ENCODE data around the gene BNC2. TPM values are rescaled to one million over a fixed set of nuclear protein-coding genes. Genes with fewer than 3 reads are reported as not detected.

Gene BNC2
- total and polyA plus RNA-seq, 2 of the 4 experiments (the other 2 are of a cell fraction), result 15.5 to 45.2 TPM

DNA sequence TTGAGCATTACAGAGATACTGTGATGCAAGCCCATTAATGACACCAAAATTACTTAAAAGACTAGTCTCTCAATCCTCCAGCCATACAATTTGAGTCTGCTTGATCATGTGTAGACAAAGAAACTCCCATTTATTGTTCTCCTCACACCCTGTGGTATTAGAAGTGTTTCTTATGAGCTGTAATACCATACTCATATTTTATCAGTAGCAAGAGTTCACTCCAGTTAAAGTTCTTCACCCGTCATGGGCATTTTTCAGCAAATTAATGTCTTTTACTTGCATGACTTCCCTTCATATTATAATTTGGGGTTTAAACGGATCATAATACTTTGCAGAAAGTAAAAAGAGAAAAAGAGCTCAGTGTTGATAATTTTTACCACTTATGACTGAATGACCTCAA is 242.9 kb downstream of the BNC2 start:
- dilution Hi-C loops (cut with HindIII; ENCODE audit: low sequenced_read_pairs, unreplicated experiment), result no loop called here

More for the DNA sequence above, 242.9 kb downstream of the BNC2 start:
- peak overlapping the region; percentile 27; the same call in 1 of the 2 replicates for H4K91ac ChIP-seq (ENCODE audit: insufficient read depth, low read depth, low read length)
- H2BK5ac ChIP-seq (ENCODE audit: low read depth, low read length, poor library complexity, severe bottlenecking), result peak overlapping the region; percentile 79
- no peaks in the 10 kb centered on the region for H4K20me1 ChIP-seq (ENCODE audit: insufficient read depth, low read length)
- ChIA-PET POLR2A (ENCODE audit: unreplicated experiment) (interaction anchor here (0.5 to 1.0 kb wide), 2 partner anchors 100 to 589 kb away, joined by 3 to 4 read pairs; no protein-coding TSS in a partner anchor), CTCF (no interaction called here)
- H3K14ac ChIP-seq (replicated peaks; ENCODE audit: low read depth, low read length), result no peak overlapping the region
- H2AK9ac ChIP-seq (replicated peaks; ENCODE audit: low read depth, low read length, poor library complexity), result no peak overlapping the region
- BruUV-seq (replicated peaks), result no TSS peak
- peaks cover 28 to 62% of the 10 kb centered on the region in 2 experiments for H3K79me1 ChIP-seq (ENCODE audit: low read depth in 1 of 2, low read length in 2 of 2)
- no peak overlapping the region for H2AK5ac ChIP-seq (ENCODE audit: low read depth, low read length)
- no peaks in the 10 kb centered on the region for H3K36me3 ChIP-seq (ENCODE audit: control insufficient read depth, insufficient read depth, low read length)
- H2AFZ ChIP-seq (replicated peaks; ENCODE audit: low read length, poor library complexity), result no peak overlapping the region
- peak overlapping the region; percentile 37; the same call in 1 of the 2 replicates for H3K4ac ChIP-seq (ENCODE audit: low read depth, low read length)
- H3K27ac ChIP-seq (ENCODE audit: insufficient read depth, low read length), result peak overlapping the region; percentile 42; the same call in 1 of the 2 replicates
- H3K23ac ChIP-seq (ENCODE audit: low read depth, low read length), result no peak overlapping the region
- H3K4me2 ChIP-seq (ENCODE audit: low read depth, low read length), result no peak overlapping the region; the same call in 1 of the 2 replicates
- H3K4me1 ChIP-seq (ENCODE audit: control insufficient read depth, insufficient read depth, low read length), result peaks cover 26% of the 10 kb centered on the region
- peak overlapping the region; percentile 1; the same call in 1 of the 2 replicates for H2BK20ac ChIP-seq (ENCODE audit: low read depth, low read length)
- H2BK15ac ChIP-seq (ENCODE audit: low read depth, low read length), result 0 out of 3 replicates have a peak overlapping the region, but pooled peaks have one; percentile 29
- no peak overlapping the region for H3K9ac ChIP-seq (ENCODE audit: low read depth, low read length)
- H3K9me3 ChIP-seq (ENCODE audit: control insufficient read depth, insufficient read depth, low read length), result no peaks in the 10 kb centered on the region
- no peaks in the 10 kb centered on the region for H3K27me3 ChIP-seq (ENCODE audit: control insufficient read depth, insufficient read depth, low read length)
- in situ Hi-C loops (cut with MboI; ENCODE audit: low sequenced_read_pairs), result loop anchor here (25.0 kb wide), 1 partner anchor 835 kb away; no protein-coding TSS in a partner anchor
- DNase-seq, result no peak
- TF ChIP-seq RAD21 (IDR thresholded peaks at IDR 0.05; ENCODE audit: low read length) (no peak), CHD1 (IDR thresholded peaks at IDR 0.05; ENCODE audit: low read depth, low read length) (no peak), RFX5 (IDR thresholded peaks at IDR 0.05; ENCODE audit: low read depth, low read length) (no peak), USF2 (IDR thresholded peaks at IDR 0.05; ENCODE audit: low read depth, low read length) (no peak), FOS (IDR thresholded peaks at IDR 0.05; ENCODE audit: low read depth, low read length) (no peak), NFE2L2 (IDR thresholded peaks at IDR 0.05; ENCODE audit: low read depth, low read length) (no peak), BHLHE40 (IDR thresholded peaks at IDR 0.05; ENCODE audit: low read depth, low read length) (no peak), MAZ (IDR thresholded peaks at IDR 0.05; ENCODE audit: borderline replicate concordance, low read depth, low read length) (no peak), RCOR1 (IDR thresholded peaks at IDR 0.05; ENCODE audit: insufficient replicate concordance, low read length) (no peak), MAFK (IDR thresholded peaks at IDR 0.05; ENCODE audit: low read depth, low read length) (no peak), MXI1 (IDR thresholded peaks at IDR 0.05; ENCODE audit: borderline replicate concordance, low read depth, low read length) (no peak), SMC3 (IDR thresholded peaks at IDR 0.05; ENCODE audit: low read depth, low read length) (no peak), CEBPB (IDR thresholded peaks at IDR 0.05; ENCODE audit: low read depth, low read length) (no peak), POLR2A (IDR thresholded peaks at IDR 0.05; ENCODE audit: low read depth, low read length) (no peak)
- TF ChIP-seq, protein P1, sequence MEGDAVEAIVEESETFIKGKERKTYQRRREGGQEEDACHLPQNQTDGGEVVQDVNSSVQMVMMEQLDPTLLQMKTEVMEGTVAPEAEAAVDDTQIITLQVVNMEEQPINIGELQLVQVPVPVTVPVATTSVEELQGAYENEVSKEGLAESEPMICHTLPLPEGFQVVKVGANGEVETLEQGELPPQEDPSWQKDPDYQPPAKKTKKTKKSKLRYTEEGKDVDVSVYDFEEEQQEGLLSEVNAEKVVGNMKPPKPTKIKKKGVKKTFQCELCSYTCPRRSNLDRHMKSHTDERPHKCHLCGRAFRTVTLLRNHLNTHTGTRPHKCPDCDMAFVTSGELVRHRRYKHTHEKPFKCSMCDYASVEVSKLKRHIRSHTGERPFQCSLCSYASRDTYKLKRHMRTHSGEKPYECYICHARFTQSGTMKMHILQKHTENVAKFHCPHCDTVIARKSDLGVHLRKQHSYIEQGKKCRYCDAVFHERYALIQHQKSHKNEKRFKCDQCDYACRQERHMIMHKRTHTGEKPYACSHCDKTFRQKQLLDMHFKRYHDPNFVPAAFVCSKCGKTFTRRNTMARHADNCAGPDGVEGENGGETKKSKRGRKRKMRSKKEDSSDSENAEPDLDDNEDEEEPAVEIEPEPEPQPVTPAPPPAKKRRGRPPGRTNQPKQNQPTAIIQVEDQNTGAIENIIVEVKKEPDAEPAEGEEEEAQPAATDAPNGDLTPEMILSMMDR (conservative IDR thresholded peaks at IDR 0.05; ENCODE audit: low read depth, low read length), result no peak
- TF ChIP-seq, protein P2, sequence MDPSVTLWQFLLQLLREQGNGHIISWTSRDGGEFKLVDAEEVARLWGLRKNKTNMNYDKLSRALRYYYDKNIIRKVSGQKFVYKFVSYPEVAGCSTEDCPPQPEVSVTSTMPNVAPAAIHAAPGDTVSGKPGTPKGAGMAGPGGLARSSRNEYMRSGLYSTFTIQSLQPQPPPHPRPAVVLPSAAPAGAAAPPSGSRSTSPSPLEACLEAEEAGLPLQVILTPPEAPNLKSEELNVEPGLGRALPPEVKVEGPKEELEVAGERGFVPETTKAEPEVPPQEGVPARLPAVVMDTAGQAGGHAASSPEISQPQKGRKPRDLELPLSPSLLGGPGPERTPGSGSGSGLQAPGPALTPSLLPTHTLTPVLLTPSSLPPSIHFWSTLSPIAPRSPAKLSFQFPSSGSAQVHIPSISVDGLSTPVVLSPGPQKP (IDR thresholded peaks at IDR 0.05; ENCODE audit: borderline replicate concordance, low read depth, low read length), result no peak
- peak overlapping the region; percentile 41; the same call in 1 of the 2 replicates for H2BK120ac ChIP-seq (ENCODE audit: low read depth, low read length)
- peak overlapping the region; percentile 55 for H3K18ac ChIP-seq (ENCODE audit: low read depth, low read length)
- H3K4me3 ChIP-seq (ENCODE audit: insufficient read depth, low read depth, low read length), result no peak overlapping the region
- intact Hi-C loops (cut with micrococcal nuclease), result loop anchor here (5.0 to 10.0 kb wide), 5 partner anchors 80 to 433 kb away; no protein-coding TSS in a partner anchor
- ATAC-seq (ENCODE audit: low read depth), result no peak
- WGBS, 2 experiments (ENCODE audit: extremely low coverage in 2 of 2, insufficient read length in 1 of 2), result no CpG with 5 or more reads among the region's 2 CpGs
- no peak overlapping the region for H3K56ac ChIP-seq (ENCODE audit: extremely low read depth, insufficient read depth, low read length)
- peaks cover 6% of the 10 kb centered on the region for H3K9me1 ChIP-seq (ENCODE audit: insufficient read depth, low read length)
- H4K5ac ChIP-seq (ENCODE audit: low read depth, low read length), result peak overlapping the region; percentile 4
- no peak overlapping the region; a peak in 1 of 4 replicates for H4K8ac ChIP-seq (ENCODE audit: low read depth in 2 of 2, low read length in 2 of 2)
